NCI-H524 (cell line): Measurements from ENCODE around the gene TANC1.
A peak's percentile ranks its signal among the peaks of the same experiment; 100 is the strongest.

Experiments
- DNase-seq, 2 experiments: peaks; one replicate each; lab custom pipeline; 2025; lab: John Stamatoyannopoulos, UW

TANC1 gene

GRCh38 chr2:159160954-159161353, 192.5 kb downstream of the TANC1 start:
- no peak for DNase-seq

GRCh38 chr2:159163930-159164329, 195.5 kb downstream of the TANC1 start:
- DNase-seq = no peak

- DNase-seq = no peak
Measured at GRCh38 chr2:159164457-159164911, 196.0 kb downstream of the TANC1 start.

GRCh38 chr2:159165048-159165447, 196.6 kb downstream of the TANC1 start:
- DNase-seq = no peak

GRCh38 chr2:159168707-159169106, 200.3 kb downstream of the TANC1 start:
- DNase-seq = no peak

GRCh38 chr2:159169187-159169586, 200.7 kb downstream of the TANC1 start:
- DNase-seq = no peak

GRCh38 chr2:159172403-159172802, 204.0 kb downstream of the TANC1 start:
- no peak for DNase-seq

GRCh38 chr2:159174759-159175158, 206.3 kb downstream of the TANC1 start:
- no peak for DNase-seq

GRCh38 chr2:159175182-159175581, 206.7 kb downstream of the TANC1 start:
- no peak for DNase-seq

GRCh38 chr2:159175927-159176326, 207.5 kb downstream of the TANC1 start:
- DNase-seq = no peak

- DNase-seq = no peak
Measured at GRCh38 chr2:159176555-159176954, 208.1 kb downstream of the TANC1 start.

GRCh38 chr2:159177357-159177756, 208.9 kb downstream of the TANC1 start:
- DNase-seq = no peak

GRCh38 chr2:159177957-159178356, 209.5 kb downstream of the TANC1 start:
- peak in 1 of 2 experiments; percentile 3 for DNase-seq

- DNase-seq = no peak
Measured at GRCh38 chr2:159179096-159179495, 210.7 kb downstream of the TANC1 start.

GRCh38 chr2:159179696-159180095, 211.3 kb downstream of the TANC1 start:
- no peak for DNase-seq

GRCh38 chr2:159183346-159183745, 214.9 kb downstream of the TANC1 start:
- DNase-seq = no peak

- peak; percentile 17 to 36 for DNase-seq
Measured at GRCh38 chr2:159185401-159186130, 217.1 kb downstream of the TANC1 start.

GRCh38 chr2:159186462-159186861, 218.0 kb downstream of the TANC1 start:
- DNase-seq = no peak

- DNase-seq = no peak
Measured at GRCh38 chr2:159187106-159187505, 218.7 kb downstream of the TANC1 start.

- DNase-seq = no peak
Measured at GRCh38 chr2:159188449-159188848, 220.0 kb downstream of the TANC1 start.

- DNase-seq = no peak
Measured at GRCh38 chr2:159192371-159192918, 224.0 kb downstream of the TANC1 start.

GRCh38 chr2:159193791-159194190, 225.4 kb downstream of the TANC1 start:
- no peak for DNase-seq

GRCh38 chr2:159194241-159194640, 225.8 kb downstream of the TANC1 start:
- DNase-seq = no peak

- DNase-seq = no peak
Measured at GRCh38 chr2:159195697-159196096, 227.3 kb downstream of the TANC1 start.
